C1 segment of cervical spinal cord (tissue), 14 donors: ENCODE measurements around the gene FRK.
"Not testable (repeated sequence)": the region's sequence is repeated elsewhere in the genome, so short reads cannot be mapped to it uniquely, and the experiment has no call there.

Experiments used
- DNase-seq, 14 donors: peaks; one replicate each; lab custom pipeline; 2025; lab: John Stamatoyannopoulos, UW

The FRK gene

GRCh38 chr6:116074732-116075390 lies 14.2 kb upstream of the FRK start:
- DNase-seq: no peak

GRCh38 chr6:116073765-116074440 lies 13.2 kb upstream of the FRK start:
- no peak for DNase-seq

GRCh38 chr6:116072368-116072767 lies 11.7 kb upstream of the FRK start:
- DNase-seq: no peak

GRCh38 chr6:116070616-116071389 lies 10.1 kb upstream of the FRK start:
- no peak for DNase-seq

- no peak for DNase-seq
Measured at GRCh38 chr6:116070101-116070500, 9.4 kb upstream of the FRK start.

- no peak for DNase-seq
Measured at GRCh38 chr6:116066789-116067188, 6.1 kb upstream of the FRK start.

GRCh38 chr6:116064666-116065065 lies 4.0 kb upstream of the FRK start:
- no peak for DNase-seq

- DNase-seq: no peak
Measured at GRCh38 chr6:116062496-116062895, 1.8 kb upstream of the FRK start.

GRCh38 chr6:116059713-116060571 lies 749 bp downstream of the FRK start:
- no peak for DNase-seq

- no peak for DNase-seq
Measured at GRCh38 chr6:116057766-116058165, 2.9 kb downstream of the FRK start.

- no peak for DNase-seq
Measured at GRCh38 chr6:116055513-116055912, 5.2 kb downstream of the FRK start.

GRCh38 chr6:116051244-116051643 lies 9.4 kb downstream of the FRK start:
- no peak for DNase-seq

GRCh38 chr6:116050737-116051136 lies 10.0 kb downstream of the FRK start:
- no peak for DNase-seq

GRCh38 chr6:116049321-116049720 lies 11.4 kb downstream of the FRK start:
- DNase-seq: no peak

- no peak for DNase-seq
Measured at GRCh38 chr6:116047173-116047933, 13.3 kb downstream of the FRK start.

- no peak for DNase-seq
Measured at GRCh38 chr6:116046737-116047136, 14.0 kb downstream of the FRK start.

- DNase-seq: not testable (repeated sequence)
Measured at GRCh38 chr6:116046272-116046671, 14.4 kb downstream of the FRK start.

- DNase-seq: no peak
Measured at GRCh38 chr6:116041934-116042333, 18.8 kb downstream of the FRK start.

GRCh38 chr6:116040993-116041392 lies 19.7 kb downstream of the FRK start:
- DNase-seq: no peak

GRCh38 chr6:116036885-116037284 lies 23.8 kb downstream of the FRK start:
- no peak for DNase-seq
